Immature natural killer cell (primary cell): ENCODE results near the gene SH2B3. TPM values are rescaled to one million over a fixed set of nuclear protein-coding genes. Genes with fewer than 3 reads are reported as not detected.

ENCODE experiments used
- DNase-seq, 3 donors: peaks; one replicate each; pipeline ENCODE4 v3.0.0; 2022; ENCODE audit warnings: mixed read lengths in 1 of 3
- H3K27ac Mint-ChIP-seq, 6 donors: one replicate each; pipeline ENCODE4 v1.8.0; 2020; ENCODE audit warnings: mixed read lengths in 6 of 6, mild to moderate bottlenecking in 5 of 6, inconsistent platforms in 4 of 6, moderate library complexity in 3 of 6
- H3K27me3 Mint-ChIP-seq, 3 donors: one replicate each; pipeline ENCODE4 v1.8.0; 2020 to 2021; ENCODE audit warnings: low read depth in 3 of 3, mild to moderate bottlenecking in 3 of 3, mixed read lengths in 3 of 3, moderate library complexity in 3 of 3, inconsistent platforms in 1 of 3
- H3K36me3 Mint-ChIP-seq, 3 donors: one replicate each; pipeline ENCODE4 v1.8.0; 2020; ENCODE audit warnings: mixed read lengths in 3 of 3, inconsistent platforms in 2 of 3, mild to moderate bottlenecking in 2 of 3
- H3K4me1 Mint-ChIP-seq, 2 donors: one replicate each; pipeline ENCODE4 v1.8.0; 2020; ENCODE audit warnings: inconsistent platforms in 2 of 2, mild to moderate bottlenecking in 2 of 2, mixed read lengths in 2 of 2, moderate library complexity in 1 of 2
- H3K4me3 Mint-ChIP-seq, 5 donors: one replicate each; pipeline ENCODE4 v1.8.0; 2020; ENCODE audit warnings: mild to moderate bottlenecking in 5 of 5, mixed read lengths in 5 of 5, inconsistent platforms in 3 of 5, moderate library complexity in 3 of 5
- H3K9me3 Mint-ChIP-seq, 6 donors: one replicate each; pipeline ENCODE4 v1.8.0; 2020; ENCODE audit warnings: mild to moderate bottlenecking in 6 of 6, mixed read lengths in 6 of 6, inconsistent platforms in 4 of 6, moderate library complexity in 3 of 6
- polyA plus RNA-seq, 3 donors: library from polyadenylated mRNA; unstranded; fragments of 300-500 nt; fragmentation: Illumina TruSeq; gene quantifications; one replicate each; pipeline ENCODE4 v1.2.3, GENCODE V29; 2021

Gene SH2B3
- polyA plus RNA-seq, 3 donors from 2014 or later, result 0.08 to 13.5 (median 5.3) TPM

- Mint-ChIP-seq H3K27ac (peak overlapping the region in 1 of 6 donors; percentile 16), H3K27me3 (peaks cover 0 to 5% (median 4%) of the 10 kb centered on the region in 3 donors), H3K9me3 (no peaks in the 10 kb centered on the region), H3K4me3 (no peak overlapping the region), H3K4me1 (peaks cover 47 to 51% of the 10 kb centered on the region in 2 donors), H3K36me3 (peaks cover 0 to 10% (median 3%) of the 10 kb centered on the region in 3 donors)
- no peak for DNase-seq
Observed at GRCh38 chr12:111417784-111418593, 12.3 kb downstream of the SH2B3 start.

- H3K4me3 Mint-ChIP-seq, result no peak overlapping the region
- H3K36me3 Mint-ChIP-seq, result peaks cover 0 to 10% (median 3%) of the 10 kb centered on the region in 3 donors
- no peaks in the 10 kb centered on the region for H3K9me3 Mint-ChIP-seq
- H3K4me1 Mint-ChIP-seq, result peaks cover 43 to 46% of the 10 kb centered on the region in 2 donors
- no peak for DNase-seq
- no peak overlapping the region for H3K27ac Mint-ChIP-seq
- H3K27me3 Mint-ChIP-seq, result peaks cover 0 to 5% (median 4%) of the 10 kb centered on the region in 3 donors
Observed at GRCh38 chr12:111418594-111418880, 12.8 kb downstream of the SH2B3 start.

GRCh38 chr12:111419784-111420183 is 14.1 kb downstream of the SH2B3 start:
- no peak for DNase-seq
- no peak overlapping the region for H3K4me3 Mint-ChIP-seq
- no peaks in the 10 kb centered on the region for H3K9me3 Mint-ChIP-seq
- peak overlapping the region in 1 of 6 donors; percentile 35 for H3K27ac Mint-ChIP-seq
- H3K36me3 Mint-ChIP-seq, result peaks cover 0 to 10% (median 3%) of the 10 kb centered on the region in 3 donors
- H3K27me3 Mint-ChIP-seq, result peaks cover 0 to 4% (median 4%) of the 10 kb centered on the region in 3 donors
- peaks cover 38 to 40% of the 10 kb centered on the region in 2 donors for H3K4me1 Mint-ChIP-seq

GRCh38 chr12:111420494-111420893 is 14.8 kb downstream of the SH2B3 start:
- Mint-ChIP-seq H3K4me3 (no peak overlapping the region), H3K36me3 (peaks cover 0 to 10% (median 3%) of the 10 kb centered on the region in 3 donors), H3K9me3 (no peaks in the 10 kb centered on the region), H3K27ac (peak overlapping the region; percentile 23 to 69 (median 58)), H3K4me1 (peaks cover 40 to 41% of the 10 kb centered on the region in 2 donors), H3K27me3 (peaks cover 0 to 4% (median 4%) of the 10 kb centered on the region in 3 donors)
- no peak for DNase-seq

GRCh38 chr12:111424189-111424792 is 18.6 kb downstream of the SH2B3 start:
- DNase-seq, result no peak
- peaks cover 4 to 12% (median 8%) of the 10 kb centered on the region in 3 donors for H3K27me3 Mint-ChIP-seq
- H3K9me3 Mint-ChIP-seq, result no peaks in the 10 kb centered on the region
- H3K4me1 Mint-ChIP-seq, result peaks cover 56 to 64% of the 10 kb centered on the region in 2 donors
- H3K4me3 Mint-ChIP-seq, result peak overlapping the region in 4 of 5 donors; percentile 14 to 71 (median 42)
- H3K27ac Mint-ChIP-seq, result peak overlapping the region; percentile 94 to 100 (median 98)
- peaks cover 0 to 6% (median 0%) of the 10 kb centered on the region in 3 donors for H3K36me3 Mint-ChIP-seq

- Mint-ChIP-seq H3K36me3 (peaks cover 0 to 6% (median 0%) of the 10 kb centered on the region in 3 donors), H3K4me1 (peaks cover 61 to 67% of the 10 kb centered on the region in 2 donors), H3K27me3 (peaks cover 8 to 12% (median 11%) of the 10 kb centered on the region in 3 donors), H3K4me3 (peak overlapping the region; percentile 24 to 78 (median 71)), H3K27ac (peak overlapping the region; percentile 94 to 100 (median 98)), H3K9me3 (no peaks in the 10 kb centered on the region)
- no peak for DNase-seq
Observed at GRCh38 chr12:111424793-111425251, 19.1 kb downstream of the SH2B3 start.

GRCh38 chr12:111425655-111426054 is 19.9 kb downstream of the SH2B3 start:
- peak overlapping the region; percentile 94 to 100 (median 98) for H3K27ac Mint-ChIP-seq
- no peak for DNase-seq
- H3K27me3 Mint-ChIP-seq, result peaks cover 11 to 19% (median 19%) of the 10 kb centered on the region in 3 donors
- peaks cover 0 to 3% (median 0%) of the 10 kb centered on the region in 3 donors for H3K36me3 Mint-ChIP-seq
- H3K4me1 Mint-ChIP-seq, result peaks cover 65 to 72% of the 10 kb centered on the region in 2 donors
- H3K9me3 Mint-ChIP-seq, result no peaks in the 10 kb centered on the region
- peak overlapping the region; percentile 60 to 78 (median 76) for H3K4me3 Mint-ChIP-seq

GRCh38 chr12:111426344-111427185 is 20.8 kb downstream of the SH2B3 start:
- Mint-ChIP-seq H3K4me3 (peak overlapping the region; percentile 60 to 78 (median 76)), H3K27me3 (peaks cover 9 to 19% (median 19%) of the 10 kb centered on the region in 3 donors), H3K36me3 (no peaks in the 10 kb centered on the region), H3K27ac (peak overlapping the region; percentile 94 to 100 (median 98)), H3K4me1 (peaks cover 71 to 78% of the 10 kb centered on the region in 2 donors), H3K9me3 (no peaks in the 10 kb centered on the region)
- DNase-seq, result peak in 1 of 3 donors; percentile 44

GRCh38 chr12:111427417-111428074 is 21.8 kb downstream of the SH2B3 start:
- no peak for DNase-seq
- H3K36me3 Mint-ChIP-seq, result no peaks in the 10 kb centered on the region
- H3K4me1 Mint-ChIP-seq, result peaks cover 81 to 85% of the 10 kb centered on the region in 2 donors
- no peaks in the 10 kb centered on the region for H3K9me3 Mint-ChIP-seq
- peaks cover 9 to 19% (median 19%) of the 10 kb centered on the region in 3 donors for H3K27me3 Mint-ChIP-seq
- H3K4me3 Mint-ChIP-seq, result peak overlapping the region; percentile 38 to 94 (median 80)
- H3K27ac Mint-ChIP-seq, result peak overlapping the region; percentile 93 to 100 (median 98)

- Mint-ChIP-seq H3K36me3 (no peaks in the 10 kb centered on the region), H3K9me3 (no peaks in the 10 kb centered on the region), H3K27me3 (peaks cover 9 to 22% (median 19%) of the 10 kb centered on the region in 3 donors), H3K4me3 (peak overlapping the region; percentile 68 to 94 (median 80)), H3K27ac (peak overlapping the region; percentile 93 to 100 (median 98)), H3K4me1 (peaks cover 88% of the 10 kb centered on the region in 2 donors)
- no peak for DNase-seq
Observed at GRCh38 chr12:111428081-111428727, 22.5 kb downstream of the SH2B3 start.

GRCh38 chr12:111428728-111429175 is 23.0 kb downstream of the SH2B3 start:
- Mint-ChIP-seq H3K4me3 (peak overlapping the region; percentile 68 to 94 (median 81)), H3K36me3 (no peaks in the 10 kb centered on the region), H3K4me1 (peaks cover 93% of the 10 kb centered on the region in 2 donors), H3K27me3 (peaks cover 9 to 27% (median 20%) of the 10 kb centered on the region in 3 donors), H3K27ac (peak overlapping the region; percentile 93 to 100 (median 99)), H3K9me3 (no peaks in the 10 kb centered on the region)
- no peak for DNase-seq

GRCh38 chr12:111429828-111430432 is 24.2 kb downstream of the SH2B3 start:
- no peaks in the 10 kb centered on the region for H3K9me3 Mint-ChIP-seq
- H3K36me3 Mint-ChIP-seq, result no peaks in the 10 kb centered on the region
- H3K27ac Mint-ChIP-seq, result peak overlapping the region; percentile 98 to 100 (median 100)
- H3K4me1 Mint-ChIP-seq, result peaks cover 96 to 97% of the 10 kb centered on the region in 2 donors
- peaks cover 15 to 38% (median 29%) of the 10 kb centered on the region in 3 donors for H3K27me3 Mint-ChIP-seq
- peak; percentile 84 to 86 (median 84) for DNase-seq
- H3K4me3 Mint-ChIP-seq, result peak overlapping the region; percentile 80 to 94 (median 89)
